Body of pancreas (tissue), 4 donors: Measurements from ENCODE around the gene SPOCK3.
"Not testable (repeated sequence)": the region's sequence is repeated elsewhere in the genome, so short reads cannot be mapped to it uniquely, and the experiment has no call there.

Source experiments
- CTCF ChIP-seq, 7 experiments: fragments of 450-650 bp in 4 of 7; fragments of 200-600 bp in 3 of 7; sonication (generic) in 3 of 7; IDR thresholded peaks; one replicate each; pipeline ENCODE4 v1.5.1; 2016 to 2019; ENCODE audit warnings: antibody characterized with exemption in 7 of 7
- POLR2A ChIP-seq, 3 donors: fragments of 450-650 bp; IDR thresholded peaks; one replicate each; pipeline ENCODE4 v1.6.1; 2016; ENCODE audit warnings: antibody characterized with exemption in 3 of 3, mild to moderate bottlenecking in 2 of 3

- TF ChIP-seq CTCF, POLR2A (IDR thresholded peaks at IDR 0.05): not testable (repeated sequence)
These were observed 495.1 kb downstream of the SPOCK3 start for GRCh38 chr4:166739215-166739614.
